HCT116 (cell line): ENCODE results near the gene SUSD6.

Experiments
- CEBPB ChIP-seq: IDR thresholded peaks from 2 replicates; pipeline ENCODE4 v1.6.1; 2012; ENCODE audit warnings: low read depth
- CTCF ChIP-seq, 3 experiments: fragments of 200-600 bp in 1 of 3; sonication (generic) in 1 of 3; IDR thresholded peaks in 2 of 3; conservative IDR thresholded peaks in 1 of 3; 2 replicates each; pipeline ENCODE4 v1.5.1; 2012 to 2017; ENCODE audit warnings: low read depth in 2 of 3, low read length in 2 of 3, antibody characterized with exemption in 1 of 3, borderline replicate concordance in 1 of 3, control low read depth in 1 of 3, mild to moderate bottlenecking in 1 of 3, mixed read lengths in 1 of 3, mixed run types in 1 of 3, moderate library complexity in 1 of 3; ENCODE audit not compliant: insufficient read depth in 1 of 3
- EZH2phosphoT487 ChIP-seq: fragments of 200-600 bp; IDR thresholded peaks from 2 replicates; pipeline ENCODE4 v1.6.1; 2018; ENCODE audit warnings: antibody characterized with exemption, borderline replicate concordance
- JUND ChIP-seq: IDR thresholded peaks from 2 replicates; pipeline ENCODE4 v1.6.1; 2012
- MAX ChIP-seq: IDR thresholded peaks from 2 replicates; pipeline ENCODE4 v1.6.1; 2012

- TF ChIP-seq CTCF (IDR thresholded peaks at IDR 0.05 in 2 of 3, conservative IDR thresholded peaks at IDR 0.05 in 1 of 3; ENCODE audit: borderline replicate concordance in 1 of 3, insufficient read depth in 1 of 3, low read depth in 2 of 3, low read length in 2 of 3) (no peak), EZH2phosphoT487 (no peak), CEBPB (no peak), JUND (no peak), MAX (no peak)
Measured at GRCh38 chr14:69631509-69631908, 20.1 kb downstream of the SUSD6 start.
